GM23338 (cell line): ENCODE measurements around the gene GRAMD1B.

ENCODE experiments used
- CREB1 ChIP-seq: fragments of 250-450 bp; sonication (Bioruptor Pico); IDR thresholded peaks from 2 replicates; pipeline ENCODE4 v1.5.0; 2020; ENCODE audit warnings: low read depth, mild to moderate bottlenecking, moderate library complexity
- EZH2 ChIP-seq: fragments of 200-600 bp; sonication (generic); IDR thresholded peaks from one replicate; pipeline ENCODE4 v1.8.0; 2017; ENCODE audit warnings: antibody characterized with exemption, mild to moderate bottlenecking, low read depth; ENCODE audit not compliant: unreplicated experiment
- JUNB ChIP-seq: IDR thresholded peaks from one replicate; pipeline ENCODE4 v1.6.1; 2016; ENCODE audit warnings: antibody characterized with exemption; ENCODE audit not compliant: unreplicated experiment
- ZNF114 ChIP-seq: fragments of 250-450 bp; sonication (Bioruptor Pico); IDR thresholded peaks from 2 replicates; pipeline ENCODE4 v1.5.0; 2020; ENCODE audit warnings: mild to moderate bottlenecking, moderate library complexity
- ZNF331 ChIP-seq: fragments of 250-450 bp; sonication (Bioruptor Pico); IDR thresholded peaks from 2 replicates; pipeline ENCODE4 v1.5.0; 2020; ENCODE audit warnings: low read depth, mild to moderate bottlenecking, moderate library complexity
- TF ChIP-seq, protein P1 (sequence below), 2 experiments: fragments of 200-600 bp in 1 of 2; sonication (generic) in 1 of 2; conservative IDR thresholded peaks; 2 replicates each; pipeline versions ENCODE4 v1.5.1 to v1.6.1; 2016 to 2017; ENCODE audit warnings: antibody characterized with exemption in 2 of 2, low read depth in 2 of 2, mild to moderate bottlenecking in 2 of 2, moderate library complexity in 1 of 2

DNA sequence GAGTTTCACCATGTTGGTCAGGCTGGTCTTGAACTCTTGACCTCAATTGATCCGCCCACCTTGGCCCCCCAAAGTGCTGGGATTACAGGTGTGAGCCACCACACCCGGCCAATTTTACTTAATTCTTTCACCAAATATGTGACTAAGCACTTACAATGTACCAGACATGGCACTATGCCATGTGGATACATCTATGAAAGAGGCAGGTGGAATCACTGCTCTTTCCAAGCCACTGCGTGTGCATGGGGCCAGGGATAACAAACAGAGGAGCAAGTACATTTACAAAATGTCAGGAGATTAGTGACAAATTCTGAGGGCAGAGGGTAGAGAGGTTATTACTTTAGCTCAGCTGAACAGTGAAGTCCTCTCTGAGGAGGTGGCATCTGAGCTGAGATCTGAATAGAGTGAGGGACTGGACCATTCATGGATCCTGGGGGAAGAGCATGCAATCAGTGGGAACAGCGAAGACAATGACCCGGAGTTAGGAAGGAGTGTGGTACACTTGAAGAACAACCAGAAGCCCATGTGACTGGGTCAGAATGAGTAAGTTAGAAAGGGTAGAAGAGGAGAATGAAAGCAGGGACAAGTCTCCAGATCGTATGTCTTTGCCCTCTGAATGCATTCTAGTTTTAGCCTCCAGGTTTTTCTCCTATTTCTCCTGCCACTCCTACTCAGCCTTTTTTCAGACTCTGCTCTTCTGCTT, 38.3 kb upstream of the GRAMD1B start:
- TF ChIP-seq, protein P1, sequence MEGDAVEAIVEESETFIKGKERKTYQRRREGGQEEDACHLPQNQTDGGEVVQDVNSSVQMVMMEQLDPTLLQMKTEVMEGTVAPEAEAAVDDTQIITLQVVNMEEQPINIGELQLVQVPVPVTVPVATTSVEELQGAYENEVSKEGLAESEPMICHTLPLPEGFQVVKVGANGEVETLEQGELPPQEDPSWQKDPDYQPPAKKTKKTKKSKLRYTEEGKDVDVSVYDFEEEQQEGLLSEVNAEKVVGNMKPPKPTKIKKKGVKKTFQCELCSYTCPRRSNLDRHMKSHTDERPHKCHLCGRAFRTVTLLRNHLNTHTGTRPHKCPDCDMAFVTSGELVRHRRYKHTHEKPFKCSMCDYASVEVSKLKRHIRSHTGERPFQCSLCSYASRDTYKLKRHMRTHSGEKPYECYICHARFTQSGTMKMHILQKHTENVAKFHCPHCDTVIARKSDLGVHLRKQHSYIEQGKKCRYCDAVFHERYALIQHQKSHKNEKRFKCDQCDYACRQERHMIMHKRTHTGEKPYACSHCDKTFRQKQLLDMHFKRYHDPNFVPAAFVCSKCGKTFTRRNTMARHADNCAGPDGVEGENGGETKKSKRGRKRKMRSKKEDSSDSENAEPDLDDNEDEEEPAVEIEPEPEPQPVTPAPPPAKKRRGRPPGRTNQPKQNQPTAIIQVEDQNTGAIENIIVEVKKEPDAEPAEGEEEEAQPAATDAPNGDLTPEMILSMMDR (conservative IDR thresholded peaks at IDR 0.05; ENCODE audit: low read depth in 2 of 2): no peak
- no peak for TF ChIP-seq EZH2
- TF ChIP-seq ZNF331: no peak
- TF ChIP-seq JUNB: no peak
- TF ChIP-seq ZNF114: no peak
- no peak for TF ChIP-seq CREB1 (CRISPR knock-in tag)
